HepG2 (cell line): ENCODE data around the gene TCAP. TPM values are rescaled to one million over a fixed set of nuclear protein-coding genes. Genes with fewer than 3 reads are reported as not detected.

Experiments
- ELF1 ChIP-seq: sonication (generic); formaldehyde crosslinking; IDR thresholded peaks from 2 replicates; pipeline ENCODE4 v1.4.0; 2020; ENCODE audit warnings: missing genetic modification reagents
- PAWR ChIP-seq: sonication (generic); formaldehyde crosslinking; IDR thresholded peaks from 2 replicates; pipeline ENCODE4 v1.4.0; 2020; ENCODE audit warnings: missing genetic modification reagents, mild to moderate bottlenecking, borderline replicate concordance
- RARG ChIP-seq: sonication (generic); formaldehyde crosslinking; IDR thresholded peaks from 2 replicates; pipeline ENCODE4 v1.4.0; 2020; ENCODE audit warnings: low read depth, mild to moderate bottlenecking, missing genetic modification reagents
- ZBTB40 ChIP-seq, 2 experiments: fragments of 450-650 bp in 1 of 2; sonication (generic) in 1 of 2; formaldehyde crosslinking in 1 of 2; IDR thresholded peaks; 2 replicates each; pipeline versions ENCODE4 v1.6.1 to v1.8.0; 2016 to 2022; ENCODE audit warnings: antibody characterized with exemption in 1 of 2, mild to moderate bottlenecking in 1 of 2, missing genetic modification reagents in 1 of 2
- ZFAT ChIP-seq: sonication (generic); formaldehyde crosslinking; conservative IDR thresholded peaks from 2 replicates; pipeline ENCODE4 v1.8.1; 2023; ENCODE audit warnings: missing genetic modification reagents, inconsistent platforms
- ZNF225 ChIP-seq: sonication (generic); formaldehyde crosslinking; IDR thresholded peaks from 2 replicates; pipeline ENCODE4 v1.4.0; 2020; ENCODE audit warnings: mild to moderate bottlenecking, missing genetic modification reagents
- ZNF33B ChIP-seq: sonication (generic); formaldehyde crosslinking; IDR thresholded peaks from 2 replicates; pipeline ENCODE4 v1.5.1; 2020; ENCODE audit warnings: mild to moderate bottlenecking, missing genetic modification reagents
- ZNF747 ChIP-seq: sonication (generic); formaldehyde crosslinking; IDR thresholded peaks from 2 replicates; pipeline ENCODE4 v1.8.1; 2023; ENCODE audit warnings: missing genetic modification reagents, mild to moderate bottlenecking, borderline replicate concordance
- ZSCAN22 ChIP-seq: sonication (generic); formaldehyde crosslinking; IDR thresholded peaks from 2 replicates; pipeline ENCODE4 v1.4.0; 2020; ENCODE audit warnings: mild to moderate bottlenecking, missing genetic modification reagents
- ZSCAN9 ChIP-seq: IDR thresholded peaks from 2 replicates; pipeline ENCODE4 v1.6.1; 2016; ENCODE audit warnings: borderline replicate concordance
- polyA plus RNA-seq, 8 experiments: library from polyadenylated mRNA; depleted of rRNA in 3 of 8; stranded (reverse) in 7 of 8; unstranded in 1 of 8; fragments of >200 nt; fragmentation: Illumina TruSeq in 4 of 8; extraction: Trizol in 4 of 8; gene quantifications; 2 replicates each; pipeline versions ENCODE4 v1.2.1 to v1.2.3, GENCODE V29; 2011 to 2016; ENCODE audit warnings: low read depth in 4 of 8, missing spikeins in 1 of 8, mixed read lengths in 1 of 8; ENCODE audit not compliant: insufficient read depth in 1 of 8
- total RNA-seq, 5 experiments: library from RNA; depleted of rRNA; stranded (reverse); fragments of >200 nt; fragmentation: Illumina TruSeq; extraction: Trizol; gene quantifications; 2 replicates each; pipeline ENCODE4 v1.2.3, GENCODE V29; 2016; ENCODE audit warnings: low read depth in 1 of 5
- TF ChIP-seq, protein P1 (sequence below): sonication (generic); formaldehyde crosslinking; IDR thresholded peaks from 2 replicates; pipeline ENCODE4 v1.8.1; 2023; ENCODE audit warnings: mild to moderate bottlenecking, missing genetic modification reagents
- TF ChIP-seq, protein P2 (sequence below): IDR thresholded peaks from 2 replicates; pipeline ENCODE4 v1.6.1; 2016
- TF ChIP-seq, protein P3 (sequence below): sonication (generic); formaldehyde crosslinking; IDR thresholded peaks from 2 replicates; pipeline ENCODE4 v1.5.0; 2020; ENCODE audit warnings: missing genetic modification reagents, mild to moderate bottlenecking, borderline replicate concordance

The TCAP gene
- total and polyA plus RNA-seq, 2 of the 13 experiments (the other 11 are each of a cell fraction or from before 2014, with no cell fraction given): 0.24 to 0.65 TPM

- TF ChIP-seq, protein P1, sequence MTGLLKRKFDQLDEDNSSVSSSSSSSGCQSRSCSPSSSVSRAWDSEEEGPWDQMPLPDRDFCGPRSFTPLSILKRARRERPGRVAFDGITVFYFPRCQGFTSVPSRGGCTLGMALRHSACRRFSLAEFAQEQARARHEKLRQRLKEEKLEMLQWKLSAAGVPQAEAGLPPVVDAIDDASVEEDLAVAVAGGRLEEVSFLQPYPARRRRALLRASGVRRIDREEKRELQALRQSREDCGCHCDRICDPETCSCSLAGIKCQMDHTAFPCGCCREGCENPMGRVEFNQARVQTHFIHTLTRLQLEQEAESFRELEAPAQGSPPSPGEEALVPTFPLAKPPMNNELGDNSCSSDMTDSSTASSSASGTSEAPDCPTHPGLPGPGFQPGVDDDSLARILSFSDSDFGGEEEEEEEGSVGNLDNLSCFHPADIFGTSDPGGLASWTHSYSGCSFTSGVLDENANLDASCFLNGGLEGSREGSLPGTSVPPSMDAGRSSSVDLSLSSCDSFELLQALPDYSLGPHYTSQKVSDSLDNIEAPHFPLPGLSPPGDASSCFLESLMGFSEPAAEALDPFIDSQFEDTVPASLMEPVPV (CRISPR knock-in tag): peak; percentile 64
- no peak for TF ChIP-seq ZSCAN22 (CRISPR knock-in tag)
- TF ChIP-seq ZSCAN9 (CRISPR knock-in tag): no peak
- TF ChIP-seq ZNF33B (CRISPR knock-in tag): no peak
- no peak for TF ChIP-seq ZFAT (CRISPR knock-in tag)
- TF ChIP-seq ZBTB40 (IDR thresholded peaks at IDR 0.05): peak; percentile 80
- TF ChIP-seq ZBTB40 (CRISPR knock-in tag; IDR thresholded peaks at IDR 0.05): 0 out of 2 replicates have a peak, but pooled peaks have one; percentile 59
- no peak for TF ChIP-seq ZNF225 (CRISPR knock-in tag)
- TF ChIP-seq, protein P2, sequence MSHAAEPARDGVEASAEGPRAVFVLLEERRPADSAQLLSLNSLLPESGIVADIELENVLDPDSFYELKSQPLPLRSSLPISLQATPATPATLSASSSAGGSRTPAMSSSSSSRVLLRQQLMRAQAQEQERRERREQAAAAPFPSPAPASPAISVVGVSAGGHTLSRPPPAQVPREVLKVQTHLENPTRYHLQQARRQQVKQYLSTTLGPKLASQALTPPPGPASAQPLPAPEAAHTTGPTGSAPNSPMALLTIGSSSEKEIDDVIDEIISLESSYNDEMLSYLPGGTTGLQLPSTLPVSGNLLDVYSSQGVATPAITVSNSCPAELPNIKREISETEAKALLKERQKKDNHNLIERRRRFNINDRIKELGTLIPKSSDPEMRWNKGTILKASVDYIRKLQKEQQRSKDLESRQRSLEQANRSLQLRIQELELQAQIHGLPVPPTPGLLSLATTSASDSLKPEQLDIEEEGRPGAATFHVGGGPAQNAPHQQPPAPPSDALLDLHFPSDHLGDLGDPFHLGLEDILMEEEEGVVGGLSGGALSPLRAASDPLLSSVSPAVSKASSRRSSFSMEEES (CRISPR knock-in tag): peak; percentile 64; the same call in 1 of the 2 replicates
- TF ChIP-seq ZNF747 (CRISPR knock-in tag): no peak
- peak; percentile 91 for TF ChIP-seq ELF1 (CRISPR knock-in tag)
- TF ChIP-seq PAWR (CRISPR knock-in tag): no peak
- TF ChIP-seq, protein P3, sequence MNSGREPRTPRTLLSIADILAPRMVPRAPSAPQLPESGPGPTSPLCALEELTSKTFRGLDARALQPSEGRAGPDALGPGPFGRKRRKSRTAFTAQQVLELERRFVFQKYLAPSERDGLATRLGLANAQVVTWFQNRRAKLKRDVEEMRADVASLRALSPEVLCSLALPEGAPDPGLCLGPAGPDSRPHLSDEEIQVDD: no peak
- no peak for TF ChIP-seq RARG (CRISPR knock-in tag)
Observed at GRCh38 chr17:39687546-39688474, 22.7 kb downstream of the TCAP start, which contains the start of gene PGAP3 (continued).
